IMR-90 (cell line): ENCODE data around the gene PEAK3.

Experiments
- CEBPB ChIP-seq: IDR thresholded peaks from 2 replicates; pipeline ENCODE4 v1.6.1; 2012; ENCODE audit warnings: low read depth, low read length, improper control_type of control experiment
- MAZ ChIP-seq: IDR thresholded peaks from 2 replicates; pipeline ENCODE4 v1.6.1; 2012; ENCODE audit warnings: low read depth, mild to moderate bottlenecking, low read length, improper control_type of control experiment, moderate library complexity, borderline replicate concordance
- MXI1 ChIP-seq: IDR thresholded peaks from 2 replicates; pipeline ENCODE4 v1.6.1; 2012; ENCODE audit warnings: low read depth, mild to moderate bottlenecking, low read length, moderate library complexity, borderline replicate concordance
- NFE2L2 ChIP-seq: fragments of 150-350 bp; IDR thresholded peaks from 2 replicates; pipeline ENCODE4 v1.6.1; 2016; ENCODE audit warnings: low read depth, mild to moderate bottlenecking, low read length
- POLR2A ChIP-seq: IDR thresholded peaks from 2 replicates; pipeline ENCODE4 v1.6.1; 2012; ENCODE audit warnings: mild to moderate bottlenecking, low read depth, low read length
- RAD21 ChIP-seq: IDR thresholded peaks from 2 replicates; pipeline ENCODE4 v1.6.1; 2012; ENCODE audit warnings: low read length, improper control_type of control experiment
- SMC3 ChIP-seq: fragments of 150-350 bp; IDR thresholded peaks from 2 replicates; pipeline ENCODE4 v1.6.1; 2016; ENCODE audit warnings: low read depth, mild to moderate bottlenecking, antibody characterized with exemption, low read length, moderate library complexity
- TF ChIP-seq, protein P1 (sequence below): conservative IDR thresholded peaks from 2 replicates; pipeline ENCODE4 v1.5.1; 2012; ENCODE audit warnings: mild to moderate bottlenecking, low read depth, low read length, improper control_type of control experiment
- TF ChIP-seq, protein P2 (sequence below): fragments of 150-350 bp; IDR thresholded peaks from 2 replicates; pipeline ENCODE4 v1.6.1; 2017; ENCODE audit warnings: mild to moderate bottlenecking, antibody characterized with exemption, low read length, low read depth
- TF ChIP-seq, protein P3 (sequence below): fragments of 150-350 bp; IDR thresholded peaks from 2 replicates; pipeline ENCODE4 v1.6.1; 2016; ENCODE audit warnings: low read depth, mild to moderate bottlenecking, low read length, moderate library complexity, borderline replicate concordance

DNA sequence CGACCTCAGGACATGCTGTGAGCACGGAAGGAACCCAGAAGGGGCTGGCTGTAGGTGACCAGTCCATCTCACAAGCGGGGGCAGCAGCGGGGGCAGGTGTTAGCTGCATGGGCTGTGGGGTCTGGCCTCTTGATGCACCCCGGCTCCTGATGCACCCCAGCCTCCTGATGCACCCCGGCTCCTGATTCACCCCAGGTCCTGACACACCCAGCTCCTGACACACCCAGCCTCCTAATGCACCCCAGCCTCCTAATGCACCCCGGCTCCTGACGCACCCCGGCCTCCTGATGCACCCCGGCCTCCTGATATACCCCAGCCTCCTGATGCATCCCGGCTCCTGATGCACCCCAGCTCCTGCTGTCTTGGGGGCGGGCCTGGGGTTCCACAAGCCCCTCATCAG, 39.0 kb upstream of the PEAK3 start:
- TF ChIP-seq, protein P1, sequence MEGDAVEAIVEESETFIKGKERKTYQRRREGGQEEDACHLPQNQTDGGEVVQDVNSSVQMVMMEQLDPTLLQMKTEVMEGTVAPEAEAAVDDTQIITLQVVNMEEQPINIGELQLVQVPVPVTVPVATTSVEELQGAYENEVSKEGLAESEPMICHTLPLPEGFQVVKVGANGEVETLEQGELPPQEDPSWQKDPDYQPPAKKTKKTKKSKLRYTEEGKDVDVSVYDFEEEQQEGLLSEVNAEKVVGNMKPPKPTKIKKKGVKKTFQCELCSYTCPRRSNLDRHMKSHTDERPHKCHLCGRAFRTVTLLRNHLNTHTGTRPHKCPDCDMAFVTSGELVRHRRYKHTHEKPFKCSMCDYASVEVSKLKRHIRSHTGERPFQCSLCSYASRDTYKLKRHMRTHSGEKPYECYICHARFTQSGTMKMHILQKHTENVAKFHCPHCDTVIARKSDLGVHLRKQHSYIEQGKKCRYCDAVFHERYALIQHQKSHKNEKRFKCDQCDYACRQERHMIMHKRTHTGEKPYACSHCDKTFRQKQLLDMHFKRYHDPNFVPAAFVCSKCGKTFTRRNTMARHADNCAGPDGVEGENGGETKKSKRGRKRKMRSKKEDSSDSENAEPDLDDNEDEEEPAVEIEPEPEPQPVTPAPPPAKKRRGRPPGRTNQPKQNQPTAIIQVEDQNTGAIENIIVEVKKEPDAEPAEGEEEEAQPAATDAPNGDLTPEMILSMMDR: no peak
- TF ChIP-seq RAD21: no peak
- TF ChIP-seq POLR2A: no peak
- TF ChIP-seq, protein P2, sequence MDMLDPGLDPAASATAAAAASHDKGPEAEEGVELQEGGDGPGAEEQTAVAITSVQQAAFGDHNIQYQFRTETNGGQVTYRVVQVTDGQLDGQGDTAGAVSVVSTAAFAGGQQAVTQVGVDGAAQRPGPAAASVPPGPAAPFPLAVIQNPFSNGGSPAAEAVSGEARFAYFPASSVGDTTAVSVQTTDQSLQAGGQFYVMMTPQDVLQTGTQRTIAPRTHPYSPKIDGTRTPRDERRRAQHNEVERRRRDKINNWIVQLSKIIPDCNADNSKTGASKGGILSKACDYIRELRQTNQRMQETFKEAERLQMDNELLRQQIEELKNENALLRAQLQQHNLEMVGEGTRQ: no peak
- no peak for TF ChIP-seq MAZ
- TF ChIP-seq MXI1: no peak
- TF ChIP-seq CEBPB: no peak
- no peak for TF ChIP-seq SMC3
- TF ChIP-seq, protein P3, sequence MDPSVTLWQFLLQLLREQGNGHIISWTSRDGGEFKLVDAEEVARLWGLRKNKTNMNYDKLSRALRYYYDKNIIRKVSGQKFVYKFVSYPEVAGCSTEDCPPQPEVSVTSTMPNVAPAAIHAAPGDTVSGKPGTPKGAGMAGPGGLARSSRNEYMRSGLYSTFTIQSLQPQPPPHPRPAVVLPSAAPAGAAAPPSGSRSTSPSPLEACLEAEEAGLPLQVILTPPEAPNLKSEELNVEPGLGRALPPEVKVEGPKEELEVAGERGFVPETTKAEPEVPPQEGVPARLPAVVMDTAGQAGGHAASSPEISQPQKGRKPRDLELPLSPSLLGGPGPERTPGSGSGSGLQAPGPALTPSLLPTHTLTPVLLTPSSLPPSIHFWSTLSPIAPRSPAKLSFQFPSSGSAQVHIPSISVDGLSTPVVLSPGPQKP: no peak
- no peak for TF ChIP-seq NFE2L2
